NCI-H82 treated with DMSO at 0.1 percent for 48 hours (cell line): ENCODE results near the gene CAMK1D.
A peak's percentile ranks its signal among the peaks of the same experiment; 100 is the strongest.
"Not testable (repeated sequence)": the region's sequence is repeated elsewhere in the genome, so short reads cannot be mapped to it uniquely, and the experiment has no call there.

Experiments used
- DNase-seq: peaks from one replicate; lab custom pipeline; 2025; ENCODE audit not compliant: unreplicated experiment; lab: John Stamatoyannopoulos, UW

Gene CAMK1D

GRCh38 chr10:12712293-12712983, 363.1 kb downstream of the CAMK1D start:
- no peak for DNase-seq

- DNase-seq, result not testable (repeated sequence)
Observed at GRCh38 chr10:12712984-12713316, 363.6 kb downstream of the CAMK1D start.

GRCh38 chr10:12716042-12716441, 366.7 kb downstream of the CAMK1D start:
- DNase-seq, result no peak

- DNase-seq, result no peak
Observed at GRCh38 chr10:12717981-12718707, 368.8 kb downstream of the CAMK1D start.

- DNase-seq, result no peak
Observed at GRCh38 chr10:12719365-12719764, 370.0 kb downstream of the CAMK1D start.

- peak; percentile 81 for DNase-seq
Observed at GRCh38 chr10:12720217-12720981, 371.1 kb downstream of the CAMK1D start.

- DNase-seq, result no peak
Observed at GRCh38 chr10:12721334-12721733, 372.0 kb downstream of the CAMK1D start.

- no peak for DNase-seq
Observed at GRCh38 chr10:12723220-12723619, 373.9 kb downstream of the CAMK1D start.

GRCh38 chr10:12724807-12725579, 375.6 kb downstream of the CAMK1D start:
- no peak for DNase-seq

- not testable (repeated sequence) for DNase-seq
Observed at GRCh38 chr10:12725580-12725888, 376.2 kb downstream of the CAMK1D start.

- DNase-seq, result no peak
Observed at GRCh38 chr10:12726971-12727831, 377.9 kb downstream of the CAMK1D start.

- no peak for DNase-seq
Observed at GRCh38 chr10:12727832-12728215, 378.5 kb downstream of the CAMK1D start.

- DNase-seq, result no peak
Observed at GRCh38 chr10:12728494-12728893, 379.1 kb downstream of the CAMK1D start.

GRCh38 chr10:12729885-12730284, 380.5 kb downstream of the CAMK1D start:
- no peak for DNase-seq

- no peak for DNase-seq
Observed at GRCh38 chr10:12730809-12731519, 381.6 kb downstream of the CAMK1D start.

GRCh38 chr10:12733271-12733670, 383.9 kb downstream of the CAMK1D start:
- DNase-seq, result no peak

- DNase-seq, result no peak
Observed at GRCh38 chr10:12735843-12736462, 386.6 kb downstream of the CAMK1D start.

- DNase-seq, result no peak
Observed at GRCh38 chr10:12740813-12741212, 391.5 kb downstream of the CAMK1D start.

GRCh38 chr10:12741360-12741804, 392.0 kb downstream of the CAMK1D start:
- DNase-seq, result no peak
